Neural progenitor cell (in vitro differentiated cells): ENCODE measurements around the gene MADD. TPM values are rescaled to one million over a fixed set of nuclear protein-coding genes. Genes with fewer than 3 reads are reported as not detected.
A peak's percentile ranks its signal among the peaks of the same experiment; 100 is the strongest.

Source experiments
- DNase-seq: peaks from one replicate; pipeline ENCODE4 v3.0.0-alpha.2; 2016; ENCODE audit warnings: low spot score
- H2AFZ ChIP-seq: fragments of 200-600 bp; sonication (generic); replicated peaks from 2 replicates; pipeline ENCODE4 v1.6.1; 2016; ENCODE audit warnings: antibody characterized with exemption
- H3F3A ChIP-seq: fragments of 200-600 bp; sonication (generic); 2 replicates; pipeline ENCODE4 v1.6.1; 2016; ENCODE audit warnings: antibody characterized with exemption, low read depth
- H3K27ac ChIP-seq: fragments of 200-600 bp; sonication (generic); 2 replicates; pipeline ENCODE4 v1.5.1; 2016; ENCODE audit warnings: mild to moderate bottlenecking
- H3K27me3 ChIP-seq: fragments of 200-600 bp; sonication (generic); 2 replicates; pipeline ENCODE4 v1.6.1; 2016; ENCODE audit warnings: mild to moderate bottlenecking, moderate library complexity
- H3K36me3 ChIP-seq: fragments of 200-600 bp; sonication (generic); 2 replicates; pipeline ENCODE4 v1.5.1; 2016
- H3K4me1 ChIP-seq: fragments of 200-600 bp; sonication (generic); 2 replicates; pipeline ENCODE4 v1.6.1; 2016; ENCODE audit warnings: mixed run types
- H3K4me2 ChIP-seq: fragments of 200-600 bp; sonication (generic); 2 replicates; pipeline ENCODE4 v1.6.1; 2016
- H3K4me3 ChIP-seq: fragments of 200-600 bp; sonication (generic); 2 replicates; pipeline ENCODE4 v1.5.1; 2016
- H3K79me2 ChIP-seq: fragments of 200-600 bp; sonication (generic); 2 replicates; pipeline ENCODE4 v1.6.1; 2016; ENCODE audit warnings: low read depth
- H3K9ac ChIP-seq: fragments of 200-600 bp; sonication (generic); 2 replicates; pipeline ENCODE4 v1.6.1; 2016
- H3K9me3 ChIP-seq: fragments of 200-600 bp; sonication (generic); 2 replicates; pipeline ENCODE4 v1.5.1; 2016; ENCODE audit warnings: low read depth
- H4K20me1 ChIP-seq: fragments of 200-600 bp; sonication (generic); 2 replicates; pipeline ENCODE4 v1.6.1; 2016; ENCODE audit warnings: low read depth
- H3K27ac Mint-ChIP-seq: 3 replicates; pipeline ENCODE4 v1.8.0; 2021; ENCODE audit warnings: mixed read lengths
- H3K27me3 Mint-ChIP-seq: 2 replicates; pipeline ENCODE4 v1.8.0; 2022; ENCODE audit warnings: low read depth, mild to moderate bottlenecking, inconsistent platforms, moderate library complexity, mixed read lengths; ENCODE audit not compliant: insufficient read depth
- H3K36me3 Mint-ChIP-seq: 3 replicates; pipeline ENCODE4 v1.8.0; 2021; ENCODE audit warnings: mixed read lengths
- H3K4me1 Mint-ChIP-seq: 3 replicates; pipeline ENCODE4 v1.8.0; 2021; ENCODE audit warnings: mixed read lengths
- H3K4me3 Mint-ChIP-seq: 3 replicates; pipeline ENCODE4 v1.8.0; 2021; ENCODE audit warnings: mild to moderate bottlenecking, moderate library complexity, mixed read lengths
- H3K9me3 Mint-ChIP-seq: 3 replicates; pipeline ENCODE4 v1.8.0; 2020; ENCODE audit warnings: mixed read lengths
- CTCF ChIP-seq: fragments of 200-600 bp; sonication (generic); IDR thresholded peaks from 2 replicates; pipeline ENCODE4 v1.5.1; 2017; ENCODE audit warnings: antibody characterized with exemption, mild to moderate bottlenecking
- EZH2 ChIP-seq: fragments of 200-600 bp; sonication (generic); IDR thresholded peaks from 2 replicates; pipeline ENCODE4 v1.6.1; 2017; ENCODE audit warnings: antibody characterized with exemption, mild to moderate bottlenecking, moderate library complexity
- EZH2phosphoT487 ChIP-seq: fragments of 200-600 bp; sonication (generic); IDR thresholded peaks from 2 replicates; pipeline ENCODE4 v1.6.1; 2017; ENCODE audit warnings: antibody characterized with exemption
- total RNA-seq: library from RNA; depleted of rRNA; stranded (reverse); fragments of >200 nt; gene quantifications from 2 replicates; pipeline ENCODE4 v1.2.3, GENCODE V29; 2015; ENCODE audit warnings: low replicate concordance

The MADD gene
- total RNA-seq, 1 donor from 2014 or later, result 16.1 TPM

DNA sequence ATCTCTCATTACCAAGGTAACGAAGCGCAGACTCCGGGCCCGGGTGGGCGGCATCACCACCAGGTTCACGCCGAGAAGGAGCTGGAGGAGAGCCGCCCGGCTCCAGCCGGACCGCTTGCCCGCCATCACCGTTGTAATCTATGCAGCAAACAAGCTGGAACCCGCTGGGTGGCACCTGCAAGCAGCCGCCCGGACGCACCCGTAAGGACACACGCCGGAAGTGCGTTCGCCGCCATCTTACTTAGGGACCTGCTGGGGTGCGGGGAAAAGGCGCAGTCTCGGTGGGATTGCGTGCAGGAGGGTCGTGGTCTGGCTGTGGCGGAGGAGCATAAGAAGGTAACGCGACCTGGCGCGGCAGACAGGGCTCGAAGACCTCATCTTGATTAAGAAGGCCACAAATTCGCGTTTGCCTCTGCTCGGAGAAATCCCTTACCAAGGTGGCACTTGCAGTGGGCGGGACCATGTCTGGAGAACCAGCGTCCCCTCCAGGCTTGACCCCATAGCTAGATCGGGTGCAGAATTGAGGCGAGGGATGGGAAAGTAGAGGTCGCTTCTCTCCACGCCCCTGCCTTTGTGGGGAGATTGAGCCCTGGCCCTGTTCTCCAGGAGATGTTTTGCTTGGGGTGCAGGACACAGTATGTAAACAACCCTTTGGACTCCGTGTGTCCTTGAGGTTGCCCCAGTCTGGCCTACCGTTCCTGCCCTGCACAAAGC is 21.1 kb upstream of the MADD start, which contains the start of gene ACP2:
TSS of gene ACP2 (minus strand) at position 151 of the 714 bp plus-strand sequence. CDS start at position 126, 25 bp downstream.
- DNase-seq, result peak; percentile 90
- H3K9ac ChIP-seq, result peak within 1 kb of the TSS; percentile 77
- H4K20me1 ChIP-seq, result no peaks in the 10 kb centered on the region
- peak within 1 kb of the TSS; percentile 84 for H3K4me3 ChIP-seq
- no peaks in the 10 kb centered on the region for H3F3A ChIP-seq
- no peaks in the 10 kb centered on the region for H3K36me3 ChIP-seq
- peaks cover 4% of the 10 kb centered on the region for H3K4me1 ChIP-seq
- TF ChIP-seq CTCF (peak; percentile 26), EZH2 (no peak), EZH2phosphoT487 (no peak)
- no peaks in the 10 kb centered on the region for H3K27me3 ChIP-seq
- no peaks in the 10 kb centered on the region for H3K9me3 ChIP-seq
- peak within 1 kb of the TSS; percentile 86 for H3K4me2 ChIP-seq
- Mint-ChIP-seq H3K27ac (peak within 1 kb of the TSS; percentile 100), H3K27me3 (peaks cover 6% of the 10 kb centered on the region), H3K4me1 (peaks cover 16% of the 10 kb centered on the region), H3K9me3 (no peaks in the 10 kb centered on the region), H3K4me3 (peak within 1 kb of the TSS; percentile 100), H3K36me3 (peaks cover 5% of the 10 kb centered on the region)
- peaks cover 19% of the 10 kb centered on the region for H3K79me2 ChIP-seq
- peak within 1 kb of the TSS; percentile 95 for H3K27ac ChIP-seq
- peak within 1 kb of the TSS; percentile 90 for H2AFZ ChIP-seq

GRCh38 chr11:47249378-47249715 is 20.6 kb upstream of the MADD start:
- Mint-ChIP-seq H3K36me3 (peaks cover 4% of the 10 kb centered on the region), H3K27me3 (peaks cover 6% of the 10 kb centered on the region), H3K4me1 (peaks cover 16% of the 10 kb centered on the region), H3K9me3 (no peaks in the 10 kb centered on the region), H3K4me3 (peak overlapping the region; percentile 100), H3K27ac (peak overlapping the region; percentile 100)
- no peaks in the 10 kb centered on the region for H3K9me3 ChIP-seq
- DNase-seq, result no peak
- H3K4me1 ChIP-seq, result peaks cover 7% of the 10 kb centered on the region
- no peaks in the 10 kb centered on the region for H3K27me3 ChIP-seq
- H4K20me1 ChIP-seq, result no peaks in the 10 kb centered on the region
- H3K4me3 ChIP-seq, result peak overlapping the region; percentile 84
- H3K27ac ChIP-seq, result peak overlapping the region; percentile 95
- peak overlapping the region; percentile 86 for H3K4me2 ChIP-seq
- TF ChIP-seq EZH2 (no peak), EZH2phosphoT487 (no peak), CTCF (no peak)
- H2AFZ ChIP-seq, result peak overlapping the region; percentile 90
- H3K9ac ChIP-seq, result peak overlapping the region; percentile 77
- no peaks in the 10 kb centered on the region for H3K36me3 ChIP-seq
- no peaks in the 10 kb centered on the region for H3F3A ChIP-seq
- H3K79me2 ChIP-seq, result peaks cover 19% of the 10 kb centered on the region

GRCh38 chr11:47251751-47252150 is 18.2 kb upstream of the MADD start:
- peaks cover 16% of the 10 kb centered on the region for H3K4me1 Mint-ChIP-seq
- peaks cover under 1% of the 10 kb centered on the region for H3F3A ChIP-seq
- no peak overlapping the region for H3K27ac Mint-ChIP-seq
- peaks cover 3% of the 10 kb centered on the region for H3K36me3 Mint-ChIP-seq
- H3K27me3 ChIP-seq, result no peaks in the 10 kb centered on the region
- H3K36me3 ChIP-seq, result no peaks in the 10 kb centered on the region
- no peak overlapping the region for H3K4me3 ChIP-seq
- H3K4me2 ChIP-seq, result no peak overlapping the region
- H3K27ac ChIP-seq, result no peak overlapping the region
- no peaks in the 10 kb centered on the region for H4K20me1 ChIP-seq
- no peak for DNase-seq
- H3K9me3 ChIP-seq, result no peaks in the 10 kb centered on the region
- peaks cover 6% of the 10 kb centered on the region for H3K27me3 Mint-ChIP-seq
- peaks cover 19% of the 10 kb centered on the region for H3K79me2 ChIP-seq
- H2AFZ ChIP-seq, result no peak overlapping the region
- TF ChIP-seq EZH2 (no peak), CTCF (no peak), EZH2phosphoT487 (no peak)
- H3K4me1 ChIP-seq, result peaks cover 12% of the 10 kb centered on the region
- H3K4me3 Mint-ChIP-seq, result no peak overlapping the region
- H3K9ac ChIP-seq, result no peak overlapping the region
- H3K9me3 Mint-ChIP-seq, result no peaks in the 10 kb centered on the region
